ENCODE measurements around the gene HTR3D.
"Not testable (repeated sequence)": the region's sequence is repeated elsewhere in the genome, so short reads cannot be mapped to it uniquely, and the experiment has no call there.

Gene HTR3D

DNA sequence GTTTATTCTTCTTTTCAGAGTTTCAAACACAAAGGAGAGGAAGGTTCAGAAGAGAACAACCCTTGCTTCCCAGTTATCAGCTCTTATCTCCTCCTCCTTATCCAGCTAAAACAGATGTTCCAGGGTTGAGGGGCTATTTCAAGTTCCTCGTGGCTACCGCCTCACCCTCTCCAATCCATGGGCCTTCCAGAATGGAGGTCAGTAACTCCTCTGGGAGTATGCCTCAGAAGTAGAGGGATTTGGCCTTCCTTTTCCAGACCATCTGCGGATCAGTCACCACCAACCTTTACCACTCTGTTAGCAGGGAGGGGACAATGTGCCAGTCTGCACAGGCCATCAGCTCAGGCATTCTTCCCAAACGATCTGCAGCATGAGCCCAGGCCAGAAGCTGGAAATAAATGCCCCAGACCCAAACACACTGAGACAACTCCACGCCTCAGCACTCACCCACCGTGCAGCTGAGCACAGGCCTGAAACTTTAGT, 36.1 kb downstream of the HTR3D start:
- in situ Hi-C loops (cut with MboI; ENCODE audit: low sequenced_read_pairs): no loop called here

DNA sequence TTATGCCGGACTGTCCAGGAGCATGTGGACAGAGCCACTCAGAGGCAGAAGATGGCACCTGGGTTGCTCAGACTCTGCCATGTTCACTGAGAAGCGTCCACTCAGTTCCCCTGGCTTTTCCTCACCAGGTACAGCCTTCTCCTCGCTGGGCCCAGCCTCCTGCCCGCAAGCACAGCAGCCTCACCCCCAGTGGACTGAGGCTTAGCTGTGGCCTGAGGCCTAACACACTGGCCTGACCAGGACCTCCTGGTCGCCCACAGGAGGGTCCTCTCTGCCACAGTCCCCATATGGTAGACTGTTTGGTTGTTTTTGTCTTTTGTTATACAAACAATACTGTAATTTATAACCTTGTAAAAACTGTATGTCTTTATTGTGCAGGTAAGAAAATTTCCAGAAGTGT, 36.8 kb downstream of the HTR3D start:
- in situ Hi-C loops (cut with MboI; ENCODE audit: low sequenced_read_pairs): no loop called here

DNA sequence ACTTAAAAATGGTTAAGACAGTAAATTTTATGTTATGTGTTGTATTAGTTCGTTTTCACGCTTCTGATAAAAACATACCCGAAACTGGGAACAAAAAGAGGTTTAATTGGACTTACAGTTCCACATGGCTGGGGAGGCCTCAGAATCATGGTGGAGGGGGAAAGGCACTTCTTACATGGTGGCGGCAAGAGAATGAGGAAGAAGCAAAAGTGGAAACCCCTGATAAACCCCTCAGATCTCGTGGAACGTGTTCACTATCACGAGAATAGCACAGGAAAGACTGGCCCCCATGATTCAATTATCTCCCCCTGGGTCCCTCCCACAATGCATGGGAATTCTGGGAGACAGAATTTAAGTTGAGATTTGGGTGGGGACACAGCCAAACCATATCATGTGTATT, 39.6 kb downstream of the HTR3D start:
- in situ Hi-C loops (cut with MboI; ENCODE audit: low sequenced_read_pairs): not testable (repeated sequence)

DNA sequence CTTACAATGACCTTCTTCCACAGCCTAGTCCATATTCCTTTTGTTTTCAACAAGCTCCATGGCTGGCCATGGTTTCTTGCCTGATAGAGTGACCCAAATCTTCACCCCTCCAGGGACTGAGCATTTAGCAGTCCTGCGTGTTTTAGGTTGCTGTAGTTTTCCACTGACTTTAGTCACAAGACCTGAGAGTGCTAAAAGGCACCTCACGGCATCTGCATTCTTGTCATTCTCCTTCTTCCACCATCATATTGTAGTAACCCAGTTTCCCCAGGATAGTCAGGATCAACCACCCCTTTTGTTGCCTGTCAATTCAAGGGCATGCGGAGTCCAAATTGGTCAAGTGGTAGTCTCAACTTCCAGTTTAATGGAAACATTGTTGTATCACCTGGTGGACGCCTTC, 42.1 kb downstream of the HTR3D start:
- in situ Hi-C loops (cut with MboI; ENCODE audit: low sequenced_read_pairs): no loop called here

DNA sequence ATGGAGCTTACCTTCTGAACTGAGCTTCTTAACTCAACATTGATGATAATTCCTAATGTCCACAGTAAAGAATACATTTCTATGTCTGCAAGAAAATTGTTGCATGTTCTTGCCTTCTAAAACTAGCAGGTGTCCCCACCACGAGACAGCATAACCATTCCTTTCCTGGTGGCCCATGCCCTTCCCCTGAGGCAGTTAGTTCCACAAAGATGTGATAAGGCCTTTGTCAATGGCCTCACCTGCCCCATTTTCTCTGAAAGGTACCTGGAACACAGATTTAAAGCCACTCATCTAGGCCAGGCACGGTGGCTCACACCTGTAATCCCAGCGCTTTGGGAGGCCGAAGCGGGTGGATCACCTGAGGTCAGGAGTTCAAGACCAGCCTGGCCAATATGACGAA, 44.4 kb downstream of the HTR3D start:
- in situ Hi-C loops (cut with MboI; ENCODE audit: low sequenced_read_pairs): no loop called here

DNA sequence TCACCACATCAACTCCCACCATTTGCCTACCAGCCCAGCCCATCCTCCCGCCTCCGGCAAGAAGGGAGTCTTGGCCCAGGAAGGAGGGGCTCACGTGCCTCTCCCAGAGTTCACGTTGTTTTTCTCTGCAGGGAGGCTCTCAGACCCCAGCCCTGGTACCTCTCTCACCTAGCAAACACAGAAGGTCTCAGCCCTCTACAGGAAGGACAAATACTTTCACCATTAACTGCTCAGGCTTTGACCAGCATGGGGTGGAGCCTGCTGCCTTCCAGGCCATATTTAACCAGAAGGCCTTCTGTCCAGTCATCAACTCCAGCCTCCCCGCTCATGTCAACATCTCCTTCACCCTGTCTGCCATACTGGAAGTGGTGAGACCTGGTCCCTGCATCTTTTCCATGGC, 46.3 kb downstream of the HTR3D start:
- in situ Hi-C loops (cut with MboI; ENCODE audit: low sequenced_read_pairs): no loop called here

DNA sequence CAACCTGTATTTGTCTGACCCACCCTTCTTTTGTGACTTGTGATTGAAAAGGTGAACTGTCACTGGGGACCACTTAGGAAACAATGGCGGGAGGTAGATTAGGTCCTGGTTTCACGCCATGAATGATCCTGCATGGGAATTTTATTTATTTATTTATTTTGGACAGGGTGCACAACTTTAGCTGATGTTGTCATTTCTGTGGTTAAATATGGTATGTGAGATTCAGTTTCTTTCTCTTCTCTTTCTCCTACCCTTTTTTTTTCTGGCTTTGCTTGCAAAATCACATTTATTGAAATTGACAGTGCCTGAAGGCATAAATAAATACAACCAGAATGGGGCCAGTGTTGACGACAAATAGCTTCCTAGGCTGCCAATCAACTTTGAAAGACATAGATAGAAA, 47.3 kb downstream of the HTR3D start:
- in situ Hi-C loops (cut with MboI; ENCODE audit: low sequenced_read_pairs): no loop called here

DNA sequence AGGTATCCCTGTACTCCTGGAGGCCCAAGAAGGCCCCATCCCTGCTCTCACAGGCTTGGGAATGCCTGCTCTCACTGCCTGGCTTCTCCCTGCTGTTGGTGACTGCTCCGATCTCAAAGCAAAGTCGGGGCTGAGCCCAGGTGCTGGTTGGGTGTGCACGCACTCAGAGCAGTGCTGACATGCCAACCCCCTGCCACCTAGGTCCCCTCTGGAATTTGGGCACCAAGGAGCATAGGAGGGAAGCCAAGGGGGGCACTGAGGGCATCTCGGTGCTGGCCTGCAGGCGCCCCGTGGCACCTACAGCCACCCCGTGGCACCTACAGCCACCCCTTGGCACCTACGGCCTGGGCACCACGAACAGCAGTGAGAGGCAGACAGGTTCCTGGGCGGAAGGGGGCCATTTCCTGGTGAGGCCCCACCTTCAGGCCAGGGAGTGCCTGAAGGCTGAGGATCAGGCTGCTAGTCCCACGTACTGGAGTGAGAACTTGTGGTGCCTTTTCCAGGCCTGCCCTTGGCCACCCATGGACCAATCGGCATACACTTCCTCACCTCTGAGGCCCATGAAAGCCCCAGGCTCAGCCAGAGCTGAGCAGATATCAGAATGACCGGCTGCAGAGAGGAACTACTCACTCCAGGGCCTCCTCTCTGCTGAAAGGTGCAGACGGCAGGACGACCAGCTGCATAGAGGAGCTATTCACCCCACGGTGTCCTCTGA, 49.7 kb downstream of the HTR3D start:
- in situ Hi-C loops (cut with MboI; ENCODE audit: low sequenced_read_pairs): no loop called here

DNA sequence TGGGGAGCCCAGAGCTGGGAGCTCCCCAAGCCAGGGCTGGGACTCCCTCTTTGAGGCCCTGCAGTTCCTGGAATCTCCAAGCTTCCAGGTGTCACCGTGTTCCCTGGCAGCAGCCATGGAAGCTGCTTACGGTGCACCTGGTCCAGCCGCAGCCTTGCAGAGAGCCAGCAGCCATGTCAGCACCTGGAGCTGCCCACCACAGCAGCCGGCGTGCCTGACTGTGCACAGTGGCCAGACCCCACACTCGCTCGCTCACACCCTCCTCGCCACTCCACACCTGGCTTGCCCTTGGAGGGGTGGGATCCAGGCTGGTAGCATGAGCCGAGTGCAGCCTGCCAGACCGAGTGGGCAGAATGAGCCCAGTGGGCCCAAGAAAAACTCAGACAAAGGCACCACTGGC, 50.5 kb downstream of the HTR3D start:
- in situ Hi-C loops (cut with MboI; ENCODE audit: low sequenced_read_pairs): no loop called here

DNA sequence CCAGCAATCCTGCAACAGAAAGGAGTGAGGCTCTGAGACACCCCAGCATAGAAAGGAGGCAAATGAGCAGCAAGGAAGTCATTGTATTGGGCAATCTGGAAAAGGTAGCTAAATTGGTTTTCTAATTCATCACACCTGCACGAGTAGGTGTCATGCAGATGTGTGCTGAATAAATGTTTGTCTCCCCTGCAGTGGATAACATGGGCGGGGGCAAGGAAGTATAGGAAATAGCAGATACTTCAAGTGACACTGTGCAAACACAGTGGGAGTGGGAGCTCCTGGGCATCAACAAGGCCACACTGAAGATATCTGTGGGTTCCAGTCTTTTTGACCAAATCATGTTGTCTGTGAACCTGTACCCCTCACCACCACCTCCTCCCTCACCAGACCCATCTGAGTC, 50.9 kb downstream of the HTR3D start:
- in situ Hi-C loops (cut with MboI; ENCODE audit: low sequenced_read_pairs): no loop called here

DNA sequence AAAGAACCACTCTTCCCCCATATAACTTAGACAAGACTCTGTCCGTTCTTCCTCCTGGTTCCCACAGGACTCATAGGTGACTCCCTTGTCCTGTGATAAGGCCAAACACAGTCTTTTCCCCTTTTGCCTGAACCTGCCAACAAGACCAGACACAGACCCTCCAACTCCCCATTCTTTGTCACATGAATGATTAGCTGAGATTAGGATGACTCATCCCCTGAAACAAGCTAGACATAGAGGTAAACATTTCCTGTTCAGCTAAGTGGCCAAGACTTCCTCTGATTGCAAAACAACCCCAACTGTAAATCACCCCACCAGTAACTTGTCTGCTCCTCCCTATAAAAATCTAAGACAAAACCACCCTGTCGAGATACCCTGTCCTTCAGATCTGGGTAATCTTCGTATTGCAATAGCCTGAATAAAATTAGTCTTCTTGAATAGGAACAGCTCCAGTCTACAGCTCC, 53.9 kb downstream of the HTR3D start:
- in situ Hi-C loops (cut with MboI; ENCODE audit: low sequenced_read_pairs): no loop called here

All from HL-60/S4 (cell line).